ENCODE measurements around the gene AFDN. TPM values are rescaled to one million over a fixed set of nuclear protein-coding genes. Genes with fewer than 3 reads are reported as not detected.

Gene AFDN
- total and polyA plus RNA-seq, 2 of the 8 experiments (the other 6 are each of a cell fraction or from before 2014, with no cell fraction given): 53.4 to 192 TPM

GRCh38 chr6:167998215-167998614 lies 171.5 kb downstream of the AFDN start (continued):
- TF ChIP-seq CHD7 (IDR thresholded peaks at IDR 0.05; ENCODE audit: insufficient replicate concordance, low read length) (no peak), GABPA (IDR thresholded peaks at IDR 0.05; ENCODE audit: borderline replicate concordance, insufficient read depth, low read length) (no peak), NRF1 (IDR thresholded peaks at IDR 0.05; ENCODE audit: low read depth, low read length) (no peak), EZH2 (IDR thresholded peaks at IDR 0.05; ENCODE audit: low read depth, low read length, severe bottlenecking) (no peak), ZNF274 (IDR thresholded peaks at IDR 0.05; ENCODE audit: borderline replicate concordance, extremely low read depth, low read length) (no peak), KDM1A (IDR thresholded peaks at IDR 0.05; ENCODE audit: borderline replicate concordance, low read length) (no peak), SRF (IDR thresholded peaks at IDR 0.05; ENCODE audit: low read depth, low read length) (no peak)

All from H1 (cell line).